GM10248 (cell line): ENCODE measurements around the gene FAM240A.

Experiments used
- CTCF ChIA-PET: fragments of 300-600 bp; sonication (Branson Sonifier 250); formaldehyde crosslinking; extraction: SDS; loops from one replicate; lab custom pipeline; 2021; ENCODE audit warnings: antibody characterized with exemption; lab: Yijun Ruan, JAX
- POLR2A ChIA-PET: fragments of 350-650 bp; sonication (Branson Sonifier 250); formaldehyde crosslinking; extraction: SDS; loops from one replicate; lab custom pipeline; 2020; ENCODE audit warnings: antibody characterized with exemption; lab: Yijun Ruan, JAX
- DNase-seq: peaks from one replicate; pipeline ENCODE4 v3.0.0; 2012; ENCODE audit errors: extremely low spot score
- TF ChIP-seq, protein P1 (sequence below): IDR thresholded peaks from 2 replicates; pipeline ENCODE4 v1.5.1; 2012; ENCODE audit warnings: mild to moderate bottlenecking, low read depth; ENCODE audit errors: extremely low read depth, missing control alignments, control extremely low read depth

The FAM240A gene

DNA sequence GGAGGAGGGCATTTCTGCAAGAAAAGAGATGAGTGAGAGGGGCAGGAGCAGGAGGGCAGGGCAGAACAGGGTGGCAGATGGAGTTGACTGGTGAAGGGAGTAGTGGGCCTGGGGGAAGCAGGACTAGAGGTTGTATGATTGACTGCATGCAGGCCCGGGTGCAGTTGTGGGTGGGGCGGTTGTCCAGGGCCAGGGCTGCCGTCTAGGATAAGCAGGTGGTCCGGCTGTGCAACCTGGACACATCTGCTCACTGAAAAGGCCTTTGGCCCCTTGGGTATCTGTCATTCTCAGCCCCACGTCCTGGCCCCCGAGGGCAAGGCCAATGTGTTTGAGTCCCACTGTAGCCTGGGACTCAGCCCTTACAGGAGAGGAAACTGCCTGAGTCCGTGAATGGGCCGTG, 55.8 kb downstream of the FAM240A start:
- POLR2A ChIA-PET, result no interaction called here
- no peak for DNase-seq
- CTCF ChIA-PET, result no interaction called here
- TF ChIP-seq, protein P1, sequence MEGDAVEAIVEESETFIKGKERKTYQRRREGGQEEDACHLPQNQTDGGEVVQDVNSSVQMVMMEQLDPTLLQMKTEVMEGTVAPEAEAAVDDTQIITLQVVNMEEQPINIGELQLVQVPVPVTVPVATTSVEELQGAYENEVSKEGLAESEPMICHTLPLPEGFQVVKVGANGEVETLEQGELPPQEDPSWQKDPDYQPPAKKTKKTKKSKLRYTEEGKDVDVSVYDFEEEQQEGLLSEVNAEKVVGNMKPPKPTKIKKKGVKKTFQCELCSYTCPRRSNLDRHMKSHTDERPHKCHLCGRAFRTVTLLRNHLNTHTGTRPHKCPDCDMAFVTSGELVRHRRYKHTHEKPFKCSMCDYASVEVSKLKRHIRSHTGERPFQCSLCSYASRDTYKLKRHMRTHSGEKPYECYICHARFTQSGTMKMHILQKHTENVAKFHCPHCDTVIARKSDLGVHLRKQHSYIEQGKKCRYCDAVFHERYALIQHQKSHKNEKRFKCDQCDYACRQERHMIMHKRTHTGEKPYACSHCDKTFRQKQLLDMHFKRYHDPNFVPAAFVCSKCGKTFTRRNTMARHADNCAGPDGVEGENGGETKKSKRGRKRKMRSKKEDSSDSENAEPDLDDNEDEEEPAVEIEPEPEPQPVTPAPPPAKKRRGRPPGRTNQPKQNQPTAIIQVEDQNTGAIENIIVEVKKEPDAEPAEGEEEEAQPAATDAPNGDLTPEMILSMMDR, result no peak

DNA sequence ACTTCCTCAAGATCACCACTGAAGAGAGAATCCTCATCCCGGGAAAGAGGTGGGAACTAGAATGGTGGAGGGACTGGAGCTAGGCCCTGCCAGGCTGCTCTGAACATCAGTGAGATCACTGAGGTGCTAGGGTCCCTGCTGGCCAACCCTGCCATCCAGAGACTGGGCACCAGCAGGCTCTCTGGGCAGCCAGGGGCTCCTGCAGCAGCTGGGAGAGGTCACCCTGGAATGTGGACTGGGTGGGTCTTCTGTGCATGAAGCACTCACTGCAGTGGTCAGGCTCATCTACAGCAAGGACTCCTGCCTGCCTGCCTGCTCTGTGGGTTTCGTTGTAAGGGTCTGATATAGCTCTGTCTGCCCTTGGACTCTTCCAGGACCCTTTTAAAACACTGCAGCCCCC, 56.3 kb downstream of the FAM240A start:
- POLR2A ChIA-PET, result no interaction called here
- TF ChIP-seq, protein P1, result no peak
- no peak for DNase-seq
- CTCF ChIA-PET, result no interaction called here

DNA sequence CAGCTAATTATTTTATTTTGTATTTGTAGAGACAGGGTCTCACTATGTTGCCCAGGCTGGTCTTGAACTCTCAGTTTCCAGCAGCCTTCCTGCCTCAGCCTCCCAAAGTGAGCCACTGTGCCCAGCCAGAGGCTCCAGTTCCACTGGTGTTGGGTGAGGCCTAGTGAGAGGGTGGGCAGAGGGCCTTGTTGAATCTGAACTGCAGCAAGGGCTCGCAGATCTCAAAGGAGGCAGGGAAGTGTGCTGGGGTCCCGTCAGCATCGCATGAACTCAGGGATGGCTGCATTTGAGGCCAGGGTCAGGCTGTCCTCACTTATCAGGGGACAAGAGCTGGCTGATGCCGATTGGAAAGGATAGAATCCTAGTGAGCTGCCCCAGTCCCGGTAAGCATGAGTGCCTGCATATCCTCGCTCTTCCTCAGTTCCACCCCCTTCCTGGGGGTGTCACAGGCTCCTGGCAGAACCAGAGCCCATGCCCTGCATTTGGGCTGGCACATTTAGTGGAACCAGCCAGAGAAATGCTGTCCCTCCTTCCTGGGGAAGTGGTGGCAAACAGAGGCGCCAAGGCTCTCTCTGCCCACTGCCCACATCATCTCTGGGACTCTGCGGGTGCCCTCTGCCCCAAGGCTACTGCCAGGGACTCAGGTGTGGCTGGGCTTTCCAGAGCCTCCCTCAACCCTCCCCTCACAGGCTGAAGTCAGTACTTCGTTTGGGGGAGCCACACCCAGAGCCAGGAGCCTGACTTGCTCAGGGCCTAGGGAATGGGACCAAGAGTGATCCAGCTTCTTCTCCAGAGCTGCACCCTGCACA, 57.1 kb downstream of the FAM240A start:
- ChIA-PET CTCF (interaction anchor here (0.8 kb wide), 1 partner anchor 181 kb away, joined by 3 read pairs; no protein-coding TSS in a partner anchor), POLR2A (interaction anchor here (0.6 kb wide), 1 partner anchor 121 kb away, joined by 3 read pairs; no protein-coding TSS in a partner anchor)
- TF ChIP-seq, protein P1, result no peak
- DNase-seq, result no peak

DNA sequence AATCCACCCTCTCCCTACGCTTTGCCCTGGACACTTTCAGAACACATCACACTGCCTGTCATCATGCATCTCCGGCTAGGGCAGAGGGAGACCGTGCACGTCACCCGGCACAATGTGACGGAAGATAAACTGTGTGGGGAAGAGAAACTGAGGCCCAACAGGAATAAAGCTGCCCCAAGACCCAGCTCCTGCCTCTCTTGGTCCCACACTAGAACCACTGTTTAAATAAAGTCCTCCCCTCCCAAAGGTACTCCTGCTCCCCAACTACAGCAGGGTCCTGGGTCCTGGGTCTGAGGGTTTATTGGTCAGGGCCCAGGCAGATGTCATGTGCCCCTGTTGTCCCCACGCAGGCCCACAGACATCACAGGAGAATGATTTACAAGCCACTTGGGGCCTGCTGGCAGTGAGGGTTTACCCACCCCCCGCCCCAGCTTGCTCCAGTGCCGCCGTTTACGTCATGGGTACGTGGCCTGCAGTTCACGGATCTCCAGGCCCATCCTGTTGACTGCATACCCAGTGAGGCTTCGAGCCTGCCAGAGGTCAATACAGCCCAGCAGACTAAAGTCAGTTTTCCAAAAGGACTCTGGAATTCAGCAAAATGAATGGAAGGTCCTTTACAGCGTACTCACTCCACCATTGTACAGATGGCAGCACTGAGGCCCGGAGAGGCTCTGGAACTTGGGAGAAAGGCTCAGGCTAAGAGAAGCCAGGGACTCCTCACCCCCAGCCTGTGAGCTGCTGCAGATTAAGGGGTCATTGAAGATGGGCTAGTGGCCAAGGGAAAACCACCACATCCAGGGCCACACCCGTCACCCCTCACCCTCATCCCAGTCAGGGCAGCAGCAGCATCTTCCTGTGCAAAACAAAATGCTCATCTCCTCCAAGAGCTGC, 57.9 kb downstream of the FAM240A start:
- TF ChIP-seq, protein P1, result no peak
- ChIA-PET POLR2A (interaction anchor here (0.6 kb wide), 1 partner anchor 120 kb away, joined by 3 read pairs; no protein-coding TSS in a partner anchor), CTCF (interaction anchor here (0.8 kb wide), 1 partner anchor 182 kb away, joined by 3 read pairs; no protein-coding TSS in a partner anchor)
- DNase-seq, result no peak

DNA sequence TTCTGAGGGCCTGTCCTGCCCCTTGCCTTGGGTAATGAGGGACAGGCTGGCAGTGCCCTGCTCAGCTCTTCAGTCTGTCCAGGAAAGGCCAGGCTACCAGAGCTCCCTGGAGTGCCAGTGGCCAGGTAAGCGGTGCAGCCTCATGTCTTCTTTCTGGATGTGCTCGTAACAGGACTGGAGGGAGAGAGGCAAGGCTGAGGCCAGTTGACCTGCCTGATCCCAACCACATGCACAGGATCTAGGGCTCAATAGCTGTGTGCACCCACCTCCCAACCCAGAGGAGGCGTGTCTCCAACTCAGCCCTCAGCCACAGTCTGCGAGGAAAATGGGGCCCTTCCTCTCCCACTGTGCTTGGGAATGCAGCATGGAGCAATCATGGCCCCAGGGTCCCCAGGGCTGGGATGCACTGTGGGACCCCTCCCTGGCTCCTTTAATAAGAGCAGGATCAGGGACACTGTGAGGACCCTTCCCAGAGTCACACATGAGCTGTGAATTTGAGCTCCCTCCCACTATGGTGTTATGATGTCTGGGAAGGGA, 58.6 kb downstream of the FAM240A start:
- ChIA-PET POLR2A (no interaction called here), CTCF (interaction anchor here (0.9 kb wide), 1 partner anchor 26 kb away, joined by 3 read pairs; no protein-coding TSS in a partner anchor)
- TF ChIP-seq, protein P1, result no peak
- DNase-seq, result no peak
